HEK293T (cell line): ENCODE measurements around the gene SLU7.

Experiments
- ELF4 ChIP-seq: fragments of 450-650 bp; IDR thresholded peaks from 2 replicates; pipeline ENCODE4 v1.6.1; 2017; ENCODE audit warnings: antibody characterized with exemption
- FOXM1 ChIP-seq: fragments of 450-650 bp; IDR thresholded peaks from 2 replicates; pipeline ENCODE4 v1.6.1; 2017; ENCODE audit warnings: mild to moderate bottlenecking, borderline replicate concordance
- HDGF ChIP-seq: fragments of 450-650 bp; IDR thresholded peaks from 2 replicates; pipeline ENCODE4 v1.6.1; 2017; ENCODE audit warnings: antibody characterized with exemption, borderline replicate concordance
- L3MBTL2 ChIP-seq: fragments of 450-650 bp; conservative IDR thresholded peaks from 2 replicates; pipeline ENCODE4 v1.6.1; 2016; ENCODE audit warnings: mild to moderate bottlenecking
- SP1 ChIP-seq: fragments of 450-650 bp; IDR thresholded peaks from 2 replicates; pipeline ENCODE4 v1.6.1; 2017

DNA sequence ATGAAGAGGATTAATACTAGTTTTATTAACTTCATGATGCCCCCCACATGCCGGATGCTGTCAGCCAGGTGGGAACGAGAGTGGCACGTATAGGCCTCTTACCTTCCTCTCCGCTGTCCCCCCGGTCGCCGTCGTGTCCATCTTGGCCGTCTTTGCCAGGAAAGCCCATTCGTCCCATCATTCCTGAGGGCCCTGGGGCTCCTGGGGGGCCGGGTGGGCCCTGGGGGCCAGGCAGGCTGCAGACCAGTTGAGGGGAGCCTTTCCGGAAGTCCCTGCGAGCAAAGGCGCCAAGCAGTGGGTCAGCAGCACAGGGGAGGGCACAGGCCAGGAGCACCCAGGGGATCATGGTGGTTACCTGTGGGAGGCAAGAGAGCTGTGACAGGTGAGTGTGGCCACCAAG, 64.2 kb downstream of the SLU7 start:
- no peak for TF ChIP-seq ELF4
- TF ChIP-seq L3MBTL2 = no peak
- no peak for TF ChIP-seq FOXM1
- no peak for TF ChIP-seq HDGF
- no peak for TF ChIP-seq SP1
